Measurements from ENCODE around the gene ADGRL2.
A peak's percentile ranks its signal among the peaks of the same experiment; 100 is the strongest.
"Not testable (repeated sequence)": the region's sequence is repeated elsewhere in the genome, so short reads cannot be mapped to it uniquely, and the experiment has no call there.

The ADGRL2 gene

GRCh38 chr1:81878538-81878937 is 77.8 kb downstream of the ADGRL2 start:
- no peak for TF ChIP-seq CTCF (IDR thresholded peaks at IDR 0.05; ENCODE audit: unreplicated experiment in 3 of 3)
- Mint-ChIP-seq H3K4me3 (no peak overlapping the region), H3K27me3 (ENCODE audit: low read depth) (no peaks in the 10 kb centered on the region), H3K27ac (peak overlapping the region; percentile 74 to 83 (median 75)), H3K9me3 (no peaks in the 10 kb centered on the region), H3K4me1 (peaks cover 77% of the 10 kb centered on the region), H3K36me3 (ENCODE audit: low read depth) (no peaks in the 10 kb centered on the region)

GRCh38 chr1:81880781-81881180 is 80.0 kb downstream of the ADGRL2 start:
- Mint-ChIP-seq H3K27ac (peak overlapping the region in 1 of 3 experiments; percentile 14), H3K4me1 (peaks cover 64% of the 10 kb centered on the region), H3K27me3 (ENCODE audit: low read depth) (no peaks in the 10 kb centered on the region), H3K36me3 (ENCODE audit: low read depth) (peaks cover 6% of the 10 kb centered on the region), H3K9me3 (no peaks in the 10 kb centered on the region), H3K4me3 (no peak overlapping the region)
- no peak for TF ChIP-seq CTCF (IDR thresholded peaks at IDR 0.05; ENCODE audit: unreplicated experiment in 3 of 3)

- no peak for TF ChIP-seq CTCF (IDR thresholded peaks at IDR 0.05; ENCODE audit: unreplicated experiment in 3 of 3)
- Mint-ChIP-seq H3K36me3 (ENCODE audit: low read depth) (peaks cover 18% of the 10 kb centered on the region), H3K4me3 (no peak overlapping the region), H3K4me1 (peaks cover 36% of the 10 kb centered on the region), H3K9me3 (no peaks in the 10 kb centered on the region), H3K27ac (no peak overlapping the region), H3K27me3 (ENCODE audit: low read depth) (no peaks in the 10 kb centered on the region)
Observed at GRCh38 chr1:81885291-81885690, 84.6 kb downstream of the ADGRL2 start.

GRCh38 chr1:81886292-81886691 is 85.6 kb downstream of the ADGRL2 start:
- not testable (repeated sequence) for H3K27me3 Mint-ChIP-seq (ENCODE audit: low read depth); H3K4me3 Mint-ChIP-seq; H3K9me3 Mint-ChIP-seq; H3K27ac Mint-ChIP-seq
- Mint-ChIP-seq H3K4me1 (peaks cover 31% of the 10 kb centered on the region), H3K36me3 (ENCODE audit: low read depth) (peaks cover 24% of the 10 kb centered on the region)

- peaks cover 29% of the 10 kb centered on the region for H3K4me1 Mint-ChIP-seq
- H3K9me3 Mint-ChIP-seq, result no peaks in the 10 kb centered on the region
- TF ChIP-seq CTCF (IDR thresholded peaks at IDR 0.05; ENCODE audit: unreplicated experiment in 3 of 3), result no peak
- no peaks in the 10 kb centered on the region for H3K27me3 Mint-ChIP-seq (ENCODE audit: low read depth)
- H3K27ac Mint-ChIP-seq, result no peak overlapping the region
- H3K36me3 Mint-ChIP-seq (ENCODE audit: low read depth), result peaks cover 29% of the 10 kb centered on the region
- no peak overlapping the region for H3K4me3 Mint-ChIP-seq
Observed at GRCh38 chr1:81887421-81888144, 86.8 kb downstream of the ADGRL2 start.

- TF ChIP-seq CTCF (IDR thresholded peaks at IDR 0.05; ENCODE audit: unreplicated experiment in 3 of 3), result no peak
- Mint-ChIP-seq H3K4me1 (peaks cover 25% of the 10 kb centered on the region), H3K27me3 (ENCODE audit: low read depth) (no peaks in the 10 kb centered on the region), H3K36me3 (ENCODE audit: low read depth) (peaks cover 26% of the 10 kb centered on the region), H3K4me3 (no peak overlapping the region), H3K9me3 (no peaks in the 10 kb centered on the region), H3K27ac (no peak overlapping the region)
Observed at GRCh38 chr1:81889166-81889565, 88.4 kb downstream of the ADGRL2 start.
